Measurements from ENCODE around the gene ADAM30.

DNA sequence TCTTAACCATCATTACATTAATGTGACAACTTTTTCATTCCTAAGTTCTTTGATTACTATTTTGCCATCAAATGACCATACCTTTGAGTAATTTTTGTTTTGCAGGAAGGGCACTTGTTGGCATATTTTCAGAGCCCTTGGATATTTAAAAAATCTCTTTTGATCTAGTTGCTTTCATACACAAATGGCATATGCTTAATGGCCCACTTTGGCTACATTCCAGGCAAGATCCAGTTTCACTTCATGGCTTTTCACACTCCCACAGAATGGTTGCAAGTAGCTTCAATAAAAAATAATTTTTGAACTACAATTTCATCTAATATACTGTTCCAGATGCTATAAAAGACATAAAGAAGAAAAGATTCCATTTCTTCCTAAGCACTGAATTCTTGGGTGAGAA, 18.1 kb downstream of the ADAM30 start:
- TF ChIP-seq, protein P1, sequence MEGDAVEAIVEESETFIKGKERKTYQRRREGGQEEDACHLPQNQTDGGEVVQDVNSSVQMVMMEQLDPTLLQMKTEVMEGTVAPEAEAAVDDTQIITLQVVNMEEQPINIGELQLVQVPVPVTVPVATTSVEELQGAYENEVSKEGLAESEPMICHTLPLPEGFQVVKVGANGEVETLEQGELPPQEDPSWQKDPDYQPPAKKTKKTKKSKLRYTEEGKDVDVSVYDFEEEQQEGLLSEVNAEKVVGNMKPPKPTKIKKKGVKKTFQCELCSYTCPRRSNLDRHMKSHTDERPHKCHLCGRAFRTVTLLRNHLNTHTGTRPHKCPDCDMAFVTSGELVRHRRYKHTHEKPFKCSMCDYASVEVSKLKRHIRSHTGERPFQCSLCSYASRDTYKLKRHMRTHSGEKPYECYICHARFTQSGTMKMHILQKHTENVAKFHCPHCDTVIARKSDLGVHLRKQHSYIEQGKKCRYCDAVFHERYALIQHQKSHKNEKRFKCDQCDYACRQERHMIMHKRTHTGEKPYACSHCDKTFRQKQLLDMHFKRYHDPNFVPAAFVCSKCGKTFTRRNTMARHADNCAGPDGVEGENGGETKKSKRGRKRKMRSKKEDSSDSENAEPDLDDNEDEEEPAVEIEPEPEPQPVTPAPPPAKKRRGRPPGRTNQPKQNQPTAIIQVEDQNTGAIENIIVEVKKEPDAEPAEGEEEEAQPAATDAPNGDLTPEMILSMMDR (IDR thresholded peaks at IDR 0.05; ENCODE audit: low read length), result no peak
- no peak for TF ChIP-seq EZH2 (IDR thresholded peaks at IDR 0.05; ENCODE audit: borderline replicate concordance, low read length)
